ENCODE results near the gene KNSTRN.

The KNSTRN gene

GRCh38 chr15:40392986-40393948 lies 10.7 kb downstream of the KNSTRN start:
- DNase-seq (ENCODE audit: extremely low read depth, low read depth) = peak; percentile 18
- TF ChIP-seq, protein P1, sequence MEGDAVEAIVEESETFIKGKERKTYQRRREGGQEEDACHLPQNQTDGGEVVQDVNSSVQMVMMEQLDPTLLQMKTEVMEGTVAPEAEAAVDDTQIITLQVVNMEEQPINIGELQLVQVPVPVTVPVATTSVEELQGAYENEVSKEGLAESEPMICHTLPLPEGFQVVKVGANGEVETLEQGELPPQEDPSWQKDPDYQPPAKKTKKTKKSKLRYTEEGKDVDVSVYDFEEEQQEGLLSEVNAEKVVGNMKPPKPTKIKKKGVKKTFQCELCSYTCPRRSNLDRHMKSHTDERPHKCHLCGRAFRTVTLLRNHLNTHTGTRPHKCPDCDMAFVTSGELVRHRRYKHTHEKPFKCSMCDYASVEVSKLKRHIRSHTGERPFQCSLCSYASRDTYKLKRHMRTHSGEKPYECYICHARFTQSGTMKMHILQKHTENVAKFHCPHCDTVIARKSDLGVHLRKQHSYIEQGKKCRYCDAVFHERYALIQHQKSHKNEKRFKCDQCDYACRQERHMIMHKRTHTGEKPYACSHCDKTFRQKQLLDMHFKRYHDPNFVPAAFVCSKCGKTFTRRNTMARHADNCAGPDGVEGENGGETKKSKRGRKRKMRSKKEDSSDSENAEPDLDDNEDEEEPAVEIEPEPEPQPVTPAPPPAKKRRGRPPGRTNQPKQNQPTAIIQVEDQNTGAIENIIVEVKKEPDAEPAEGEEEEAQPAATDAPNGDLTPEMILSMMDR (IDR thresholded peaks at IDR 0.05; ENCODE audit: low read depth, low read length) = no peak

DNA sequence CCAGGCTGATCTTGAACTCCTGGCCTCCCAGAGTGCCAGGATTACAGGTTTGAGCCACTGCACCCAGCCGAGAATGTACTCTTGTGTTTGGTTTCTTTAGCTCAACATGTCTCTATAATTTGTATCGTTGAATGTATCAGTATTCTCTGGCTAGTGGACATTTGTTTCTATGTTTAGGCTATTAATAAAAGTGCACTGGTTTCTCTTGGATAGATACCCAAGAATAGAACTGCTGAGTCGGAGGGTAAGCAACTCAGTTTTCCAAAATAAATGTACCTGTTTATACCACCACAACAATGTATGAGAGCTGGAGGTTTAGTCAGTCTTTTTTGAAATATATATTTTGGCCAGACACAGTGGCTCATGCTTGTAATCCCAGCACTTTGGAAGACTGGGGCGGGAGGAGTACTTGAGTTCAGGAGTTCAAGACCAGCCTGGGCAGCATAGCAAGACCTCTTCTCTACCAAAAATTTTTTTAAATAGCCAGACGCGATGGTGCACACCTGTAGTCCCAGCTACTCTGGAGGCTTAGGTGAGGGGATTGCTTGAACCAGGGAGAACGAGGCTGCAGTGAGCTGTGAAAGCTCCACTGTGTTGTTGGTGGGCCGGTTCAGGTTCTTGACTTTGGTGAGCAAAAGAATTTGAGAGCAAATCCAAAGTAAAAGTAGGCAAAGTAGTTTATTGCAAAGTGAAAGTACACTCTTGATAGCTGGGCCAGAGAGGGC lies 15.3 kb downstream of the KNSTRN start:
- DNase-seq (ENCODE audit: extremely low read depth, low read depth) = no peak

GRCh38 chr15:40398413-40398873 lies 15.9 kb downstream of the KNSTRN start:
- no peak for DNase-seq (ENCODE audit: extremely low read depth, low read depth)
- TF ChIP-seq, protein P1 (IDR thresholded peaks at IDR 0.05; ENCODE audit: low read depth, low read length) = no peak

More for the DNA sequence above, 15.3 kb downstream of the KNSTRN start:
- TF ChIP-seq, protein P1 (IDR thresholded peaks at IDR 0.05; ENCODE audit: low read depth, low read length) = no peak

DNA sequence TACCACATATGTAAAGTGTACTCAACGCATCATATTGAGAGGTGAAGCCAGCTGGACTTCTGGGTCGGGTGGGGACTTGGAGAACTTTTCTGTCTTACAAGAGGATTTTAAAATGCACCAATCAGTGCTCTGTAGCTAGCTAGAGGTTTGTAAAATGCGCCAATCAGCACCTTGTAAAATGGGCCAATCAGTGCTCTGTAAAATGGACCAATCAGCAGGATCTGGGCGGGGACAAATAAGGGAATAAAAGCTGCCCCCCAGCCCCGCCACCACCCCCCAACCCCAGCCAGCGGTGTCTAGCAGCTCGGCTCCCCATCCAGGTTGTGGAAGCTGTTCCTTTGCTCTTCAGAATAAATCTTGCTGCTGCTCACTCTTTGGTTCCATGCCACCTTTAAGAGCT lies 16.8 kb downstream of the KNSTRN start:
- TF ChIP-seq, protein P1 (IDR thresholded peaks at IDR 0.05; ENCODE audit: low read depth, low read length) = no peak
- DNase-seq (ENCODE audit: extremely low read depth, low read depth) = no peak

DNA sequence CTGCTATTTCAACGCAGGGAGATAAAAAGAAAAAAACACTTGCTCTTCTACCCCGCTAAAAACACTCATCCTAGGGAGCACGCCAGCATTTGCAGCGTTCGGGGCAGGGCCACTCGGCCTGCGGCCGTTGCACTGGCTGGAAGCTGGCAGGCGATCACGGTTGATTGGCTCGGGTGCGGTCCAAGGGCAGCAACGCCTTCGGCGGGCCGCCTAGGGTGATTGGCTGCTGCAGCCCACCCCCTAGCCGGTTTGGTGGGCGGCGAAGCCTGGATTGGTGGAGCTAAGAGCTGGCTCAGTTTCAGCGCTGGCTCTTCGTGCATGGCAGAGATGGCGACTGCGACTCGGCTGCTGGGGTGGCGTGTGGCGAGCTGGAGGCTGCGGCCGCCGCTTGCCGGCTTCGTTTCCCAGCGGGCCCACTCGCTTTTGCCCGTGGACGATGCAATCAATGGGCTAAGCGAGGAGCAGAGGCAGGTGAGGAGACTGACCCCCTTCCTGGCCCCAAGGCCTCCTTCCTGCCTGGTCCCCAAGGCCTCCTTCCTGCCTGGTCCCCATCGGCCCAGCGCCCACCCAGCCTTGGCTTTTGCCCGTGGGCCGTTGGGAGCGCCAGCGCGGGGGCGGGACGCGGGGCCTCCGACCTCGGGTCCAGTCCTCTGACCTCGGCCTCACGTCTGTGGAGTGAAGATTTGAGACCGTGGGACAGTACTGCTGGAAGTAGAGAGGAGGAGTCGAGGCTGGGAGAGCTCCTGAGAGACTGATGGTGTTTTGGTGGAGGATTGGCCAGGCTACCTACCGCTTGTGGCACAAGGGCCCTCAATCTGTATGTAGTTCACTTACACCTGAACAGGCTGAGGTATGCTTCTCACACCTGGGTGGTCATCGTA lies 23.2 kb downstream of the KNSTRN start, which contains the start of gene IVD:
TSS of gene IVD (plus strand) at position 295 of the 881 bp plus-strand sequence. CDS start at position 328, 33 bp downstream.
- TF ChIP-seq, protein P1 (IDR thresholded peaks at IDR 0.05; ENCODE audit: low read depth, low read length) = no peak
- DNase-seq (ENCODE audit: extremely low read depth, low read depth) = peak; percentile 88

GRCh38 chr15:40407330-40407990 lies 24.9 kb downstream of the KNSTRN start:
- TF ChIP-seq, protein P1 (IDR thresholded peaks at IDR 0.05; ENCODE audit: low read depth, low read length) = no peak
- no peak for DNase-seq (ENCODE audit: extremely low read depth, low read depth)
